ENCODE data around the gene LYST.

The LYST gene

GRCh38 chr1:235802573-235803346 lies 63.9 kb downstream of the LYST start:
- no peak for TF ChIP-seq CTCF (IDR thresholded peaks at IDR 0.05; ENCODE audit: low read length)
- no peak for TF ChIP-seq EZH2phosphoT487 (IDR thresholded peaks at IDR 0.05; ENCODE audit: low read length)
- TF ChIP-seq EZH2 (optimal IDR thresholded peaks at IDR 0.05; ENCODE audit: low read depth, low read length) = no peak
- no peaks in the 10 kb centered on the region for H3K27me3 ChIP-seq (replicated peaks; ENCODE audit: insufficient read depth, low read length)
- H3K4me2 ChIP-seq (ENCODE audit: low read depth, low read length) = no peak overlapping the region
- H3K36me3 ChIP-seq (replicated peaks; ENCODE audit: insufficient read depth, low read length) = no peaks in the 10 kb centered on the region
- H3K4me3 ChIP-seq (ENCODE audit: low read length) = no peak overlapping the region
- no peaks in the 10 kb centered on the region for H3K9me2 ChIP-seq (replicated peaks; ENCODE audit: insufficient read depth, low read length)
- no peak for DNase-seq
- H3K4me1 ChIP-seq (ENCODE audit: low read length) = no peaks in the 10 kb centered on the region
- no peaks in the 10 kb centered on the region for H3F3A ChIP-seq (ENCODE audit: insufficient read depth, low read length)
- no peaks in the 10 kb centered on the region for H4K20me1 ChIP-seq (ENCODE audit: insufficient read depth, low read length)
- H2AFZ ChIP-seq (ENCODE audit: low read length) = no peak overlapping the region
- H3K9me3 ChIP-seq (replicated peaks; ENCODE audit: insufficient read depth, low read length) = no peaks in the 10 kb centered on the region
- no peak overlapping the region for H3K27ac ChIP-seq (ENCODE audit: low read length)
- H3K9ac ChIP-seq (ENCODE audit: low read length) = no peak overlapping the region
- H3K79me2 ChIP-seq (ENCODE audit: low read length) = no peaks in the 10 kb centered on the region

GRCh38 chr1:235799264-235799663 lies 67.4 kb downstream of the LYST start:
- no peak for DNase-seq
- Histone ChIP-seq H3K4me2 (ENCODE audit: low read depth, low read length) (no peak overlapping the region), H4K20me1 (ENCODE audit: insufficient read depth, low read length) (no peaks in the 10 kb centered on the region), H3K4me3 (ENCODE audit: low read length) (no peak overlapping the region), H3K27me3 (replicated peaks; ENCODE audit: insufficient read depth, low read length) (no peaks in the 10 kb centered on the region), H3K9ac (ENCODE audit: low read length) (no peak overlapping the region), H3K79me2 (ENCODE audit: low read length) (no peaks in the 10 kb centered on the region), H3K9me3 (replicated peaks; ENCODE audit: insufficient read depth, low read length) (no peaks in the 10 kb centered on the region), H3K36me3 (replicated peaks; ENCODE audit: insufficient read depth, low read length) (no peaks in the 10 kb centered on the region), H3K9me2 (replicated peaks; ENCODE audit: insufficient read depth, low read length) (no peaks in the 10 kb centered on the region), H3F3A (ENCODE audit: insufficient read depth, low read length) (no peaks in the 10 kb centered on the region), H3K4me1 (ENCODE audit: low read length) (no peaks in the 10 kb centered on the region), H3K27ac (ENCODE audit: low read length) (no peak overlapping the region), H2AFZ (ENCODE audit: low read length) (no peak overlapping the region)
- no peak for TF ChIP-seq CTCF (IDR thresholded peaks at IDR 0.05; ENCODE audit: low read length)
- no peak for TF ChIP-seq EZH2phosphoT487 (IDR thresholded peaks at IDR 0.05; ENCODE audit: low read length)
- TF ChIP-seq EZH2 (optimal IDR thresholded peaks at IDR 0.05; ENCODE audit: low read depth, low read length) = no peak

- no peaks in the 10 kb centered on the region for H3K9me2 ChIP-seq (replicated peaks; ENCODE audit: insufficient read depth, low read length)
- no peaks in the 10 kb centered on the region for H3K27me3 ChIP-seq (replicated peaks; ENCODE audit: insufficient read depth, low read length)
- no peaks in the 10 kb centered on the region for H3K36me3 ChIP-seq (replicated peaks; ENCODE audit: insufficient read depth, low read length)
- H2AFZ ChIP-seq (ENCODE audit: low read length) = no peak overlapping the region
- H3K9ac ChIP-seq (ENCODE audit: low read length) = no peak overlapping the region
- no peaks in the 10 kb centered on the region for H3F3A ChIP-seq (ENCODE audit: insufficient read depth, low read length)
- DNase-seq = no peak
- no peaks in the 10 kb centered on the region for H3K9me3 ChIP-seq (replicated peaks; ENCODE audit: insufficient read depth, low read length)
- H3K27ac ChIP-seq (ENCODE audit: low read length) = no peak overlapping the region
- no peak overlapping the region for H3K4me2 ChIP-seq (ENCODE audit: low read depth, low read length)
- H4K20me1 ChIP-seq (ENCODE audit: insufficient read depth, low read length) = no peaks in the 10 kb centered on the region
- no peak overlapping the region for H3K4me3 ChIP-seq (ENCODE audit: low read length)
- H3K79me2 ChIP-seq (ENCODE audit: low read length) = no peaks in the 10 kb centered on the region
- H3K4me1 ChIP-seq (ENCODE audit: low read length) = no peaks in the 10 kb centered on the region
- TF ChIP-seq CTCF (IDR thresholded peaks at IDR 0.05; ENCODE audit: low read length) (no peak), EZH2phosphoT487 (IDR thresholded peaks at IDR 0.05; ENCODE audit: low read length) (no peak), EZH2 (optimal IDR thresholded peaks at IDR 0.05; ENCODE audit: low read depth, low read length) (no peak)
Measured at GRCh38 chr1:235791532-235792060, 75.1 kb downstream of the LYST start.

Data from MM.1S (cell line).